Activated naive CD4-positive, alpha-beta T cell treated with anti-CD3 and anti-CD28 coated beads for 36 hours (primary cell): Measurements from ENCODE around the gene DARS1. TPM values are rescaled to one million over a fixed set of nuclear protein-coding genes. Genes with fewer than 3 reads are reported as not detected.

Experiments used
- CTCF ChIA-PET: fragments of 350-600 bp; sonication (Branson Sonifier 250); formaldehyde crosslinking; loops from one replicate; lab custom pipeline; 2021; ENCODE audit warnings: antibody characterized with exemption; lab: Charles Lee
- DNase-seq: peaks from one replicate; pipeline ENCODE4 v3.0.0-alpha.2; 2020
- H3K27ac Mint-ChIP-seq: one replicate; pipeline ENCODE4 v1.8.0; 2021; ENCODE audit warnings: mild to moderate bottlenecking, mixed read lengths
- H3K27me3 Mint-ChIP-seq: one replicate; pipeline ENCODE4 v1.8.0; 2021; ENCODE audit warnings: low read depth, mixed read lengths
- H3K36me3 Mint-ChIP-seq: one replicate; pipeline ENCODE4 v1.8.0; 2021; ENCODE audit warnings: low read depth, mixed read lengths
- H3K4me1 Mint-ChIP-seq: one replicate; pipeline ENCODE4 v1.8.0; 2021; ENCODE audit warnings: low read depth, mixed read lengths
- H3K4me3 Mint-ChIP-seq: one replicate; pipeline ENCODE4 v1.8.0; 2021; ENCODE audit warnings: mild to moderate bottlenecking, moderate library complexity, mixed read lengths
- H3K9me3 Mint-ChIP-seq: one replicate; pipeline ENCODE4 v1.8.0; 2021; ENCODE audit warnings: mixed read lengths
- intact Hi-C: fragments of 100-400 bp; cut with micrococcal nuclease; formaldehyde crosslinking; loops from one replicate; pipeline ENCODE4 v1.15.1; 2023
- total RNA-seq, 2 experiments: library from RNA; stranded (reverse); gene quantifications; one replicate each; pipeline ENCODE4 v1.2.3, GENCODE V29; 2021

DARS1 gene
- total RNA-seq, 2 experiments from 2014 or later: 161 to 177 TPM

GRCh38 chr2:135952891-135953290 is 32.5 kb downstream of the DARS1 start:
- Mint-ChIP-seq H3K4me3 (no peak overlapping the region), H3K4me1 (peaks cover 40% of the 10 kb centered on the region), H3K9me3 (no peaks in the 10 kb centered on the region), H3K27ac (no peak overlapping the region), H3K36me3 (peaks cover 39% of the 10 kb centered on the region), H3K27me3 (no peaks in the 10 kb centered on the region)
- intact Hi-C loops: no loop called here
- CTCF ChIA-PET: no interaction called here
- DNase-seq: no peak

GRCh38 chr2:135951041-135951583 is 34.3 kb downstream of the DARS1 start:
- Mint-ChIP-seq H3K36me3 (peaks cover 41% of the 10 kb centered on the region), H3K4me3 (no peak overlapping the region), H3K27ac (no peak overlapping the region), H3K4me1 (peaks cover 49% of the 10 kb centered on the region), H3K27me3 (no peaks in the 10 kb centered on the region), H3K9me3 (no peaks in the 10 kb centered on the region)
- no peak for DNase-seq
- CTCF ChIA-PET: no interaction called here
- intact Hi-C loops: no loop called here

- Mint-ChIP-seq H3K9me3 (no peaks in the 10 kb centered on the region), H3K27ac (no peak overlapping the region), H3K36me3 (peaks cover 45% of the 10 kb centered on the region), H3K4me1 (peaks cover 50% of the 10 kb centered on the region), H3K27me3 (no peaks in the 10 kb centered on the region), H3K4me3 (no peak overlapping the region)
- intact Hi-C loops: loop anchor here (1.0 to 5.0 kb wide), 9 partner anchors 12 to 433 kb away; partner anchors contain the start of gene MCM6
- no peak for DNase-seq
- CTCF ChIA-PET: interaction anchor here (0.7 kb wide), 3 partner anchors 36 to 428 kb away, joined by 4 to 6 read pairs (median 5); no protein-coding TSS in a partner anchor
These were observed 35.8 kb downstream of the DARS1 start for GRCh38 chr2:135949451-135950234.

GRCh38 chr2:135948642-135949355 is 36.6 kb downstream of the DARS1 start:
- Mint-ChIP-seq H3K9me3 (no peaks in the 10 kb centered on the region), H3K36me3 (peaks cover 46% of the 10 kb centered on the region), H3K4me3 (no peak overlapping the region), H3K27me3 (no peaks in the 10 kb centered on the region), H3K27ac (peak overlapping the region; percentile 74), H3K4me1 (peaks cover 45% of the 10 kb centered on the region)
- intact Hi-C loops: loop anchor here (1.0 to 5.0 kb wide), 14 partner anchors 13 to 434 kb away; partner anchors contain the start of genes DARS1 and MCM6
- DNase-seq: peak; percentile 35
- CTCF ChIA-PET: interaction anchor here (0.6 to 0.7 kb wide), 5 partner anchors 35 to 429 kb away, joined by 3 to 6 read pairs (median 4); no protein-coding TSS in a partner anchor

GRCh38 chr2:135948141-135948540 is 37.3 kb downstream of the DARS1 start:
- H3K4me3 Mint-ChIP-seq: no peak overlapping the region
- H3K4me1 Mint-ChIP-seq: peaks cover 48% of the 10 kb centered on the region
- CTCF ChIA-PET: interaction anchor here (0.7 kb wide), 1 partner anchor 10 kb away, joined by 4 read pairs; no protein-coding TSS in a partner anchor

GRCh38 chr2:135947483-135947882 is 37.9 kb downstream of the DARS1 start:
- CTCF ChIA-PET: interaction anchor here (0.7 to 0.9 kb wide), 3 partner anchors 100 to 432 kb away, joined by 3 to 7 read pairs (median 4); no protein-coding TSS in a partner anchor
- intact Hi-C loops: loop anchor here (5.0 kb wide), 1 partner anchor 265 kb away; no protein-coding TSS in a partner anchor
- no peak for DNase-seq
- H3K4me3 Mint-ChIP-seq: no peak overlapping the region
- no peaks in the 10 kb centered on the region for H3K27me3 Mint-ChIP-seq
- peaks cover 48% of the 10 kb centered on the region for H3K4me1 Mint-ChIP-seq
- H3K36me3 Mint-ChIP-seq: peaks cover 51% of the 10 kb centered on the region
- no peaks in the 10 kb centered on the region for H3K9me3 Mint-ChIP-seq
- no peak overlapping the region for H3K27ac Mint-ChIP-seq

More at GRCh38 chr2:135948141-135948540, 37.3 kb downstream of the DARS1 start:
- Mint-ChIP-seq H3K27ac (peak overlapping the region; percentile 74), H3K36me3 (peaks cover 51% of the 10 kb centered on the region), H3K9me3 (no peaks in the 10 kb centered on the region), H3K27me3 (no peaks in the 10 kb centered on the region)
- intact Hi-C loops: loop anchor here (1.0 to 5.0 kb wide), 9 partner anchors 37 to 427 kb away; partner anchors contain the start of genes DARS1 and MCM6
- DNase-seq: no peak

GRCh38 chr2:135945526-135945925 is 39.9 kb downstream of the DARS1 start:
- no peak overlapping the region for H3K27ac Mint-ChIP-seq

GRCh38 chr2:135944625-135945024 is 40.8 kb downstream of the DARS1 start:
- intact Hi-C loops: loop anchor here (5.0 kb wide), 1 partner anchor 268 kb away; no protein-coding TSS in a partner anchor
- Mint-ChIP-seq H3K36me3 (peaks cover 56% of the 10 kb centered on the region), H3K4me1 (peaks cover 43% of the 10 kb centered on the region), H3K9me3 (no peaks in the 10 kb centered on the region), H3K27ac (no peak overlapping the region), H3K27me3 (no peaks in the 10 kb centered on the region), H3K4me3 (no peak overlapping the region)
- no peak for DNase-seq
- CTCF ChIA-PET: no interaction called here

More at GRCh38 chr2:135945526-135945925, 39.9 kb downstream of the DARS1 start:
- DNase-seq: no peak
- no peak overlapping the region for H3K4me3 Mint-ChIP-seq
- H3K4me1 Mint-ChIP-seq: peaks cover 41% of the 10 kb centered on the region
- CTCF ChIA-PET: interaction anchor here (0.6 to 1.0 kb wide), 3 partner anchors 32 to 432 kb away, joined by 3 to 11 read pairs (median 3); no protein-coding TSS in a partner anchor
- peaks cover 48% of the 10 kb centered on the region for H3K36me3 Mint-ChIP-seq
- intact Hi-C loops: loop anchor here (5.0 kb wide), 1 partner anchor 267 kb away; no protein-coding TSS in a partner anchor
- no peaks in the 10 kb centered on the region for H3K27me3 Mint-ChIP-seq
- no peaks in the 10 kb centered on the region for H3K9me3 Mint-ChIP-seq

- H3K9me3 Mint-ChIP-seq: no peaks in the 10 kb centered on the region
- peaks cover 40% of the 10 kb centered on the region for H3K4me1 Mint-ChIP-seq
- intact Hi-C loops: no loop called here
- no peak overlapping the region for H3K4me3 Mint-ChIP-seq
- H3K36me3 Mint-ChIP-seq: peaks cover 58% of the 10 kb centered on the region
- CTCF ChIA-PET: interaction anchor here (0.7 to 1.1 kb wide), 2 partner anchors 14 to 25 kb away, joined by 3 read pairs; no protein-coding TSS in a partner anchor
- H3K27ac Mint-ChIP-seq: no peak overlapping the region
- H3K27me3 Mint-ChIP-seq: no peaks in the 10 kb centered on the region
- no peak for DNase-seq
These were observed 42.3 kb downstream of the DARS1 start for GRCh38 chr2:135942936-135943688.

GRCh38 chr2:135936524-135936923 is 48.9 kb downstream of the DARS1 start:
- H3K4me1 Mint-ChIP-seq: peaks cover 25% of the 10 kb centered on the region
- H3K9me3 Mint-ChIP-seq: no peaks in the 10 kb centered on the region
- peaks cover 45% of the 10 kb centered on the region for H3K36me3 Mint-ChIP-seq
- H3K4me3 Mint-ChIP-seq: no peak overlapping the region
- no peak for DNase-seq
- H3K27me3 Mint-ChIP-seq: no peaks in the 10 kb centered on the region
- CTCF ChIA-PET: interaction anchor here (1.1 kb wide), 1 partner anchor 8 kb away, joined by 3 read pairs; no protein-coding TSS in a partner anchor
- intact Hi-C loops: no loop called here
- H3K27ac Mint-ChIP-seq: no peak overlapping the region

- Mint-ChIP-seq H3K27me3 (no peaks in the 10 kb centered on the region), H3K36me3 (peaks cover 46% of the 10 kb centered on the region), H3K27ac (no peak overlapping the region), H3K4me1 (peaks cover 25% of the 10 kb centered on the region), H3K4me3 (no peak overlapping the region), H3K9me3 (no peaks in the 10 kb centered on the region)
- no peak for DNase-seq
- CTCF ChIA-PET: no interaction called here
- intact Hi-C loops: no loop called here
These were observed 49.5 kb downstream of the DARS1 start for GRCh38 chr2:135935914-135936313.
